ENCODE measurements around the gene SCN2B. TPM values are rescaled to one million over a fixed set of nuclear protein-coding genes. Genes with fewer than 3 reads are reported as not detected.

The SCN2B gene
- 0.33 TPM in 1 of 2 replicates, not detected in the other for total RNA-seq (ENCODE audit: low replicate concordance)

DNA sequence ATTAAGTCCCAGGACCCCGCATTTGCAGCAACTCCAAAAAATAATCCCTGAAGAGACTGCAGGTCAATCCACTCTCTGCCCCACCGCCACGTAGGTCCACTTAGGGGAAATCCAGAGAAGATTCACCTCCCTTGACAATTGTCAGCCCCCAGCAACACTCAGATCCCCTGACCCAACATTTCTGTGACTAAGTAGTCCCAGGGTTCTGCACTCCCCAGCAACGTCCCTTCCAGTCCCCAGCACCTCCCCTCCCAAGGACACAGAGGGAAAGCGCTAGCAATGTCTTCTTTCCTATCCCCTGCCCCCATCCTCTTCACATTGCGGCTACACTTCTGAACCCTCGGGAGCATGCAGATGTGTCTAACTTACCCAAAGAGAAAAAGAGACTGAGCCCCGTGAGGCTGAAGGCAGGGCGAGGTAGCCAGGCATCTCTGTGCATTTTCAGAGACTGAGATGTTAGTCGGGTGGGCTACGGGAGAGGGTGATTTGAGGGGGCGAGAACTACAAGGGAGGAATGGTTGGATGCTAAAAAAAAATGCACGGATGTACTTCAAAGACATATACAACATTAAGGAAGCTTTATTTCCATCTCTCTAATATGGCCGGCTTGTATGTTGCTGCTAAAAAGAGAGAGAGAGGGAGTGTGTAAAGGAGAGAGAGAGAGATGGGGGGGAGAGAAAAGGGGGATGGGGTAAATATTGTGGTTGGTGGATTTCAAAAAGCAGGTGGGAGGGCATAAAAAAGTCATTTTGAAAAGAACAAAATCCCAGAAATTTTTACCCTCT lies at the start of gene SCN2B:
Gene SCN2B (minus strand): TSS at position 647 of the 785 bp plus-strand sequence. CDS start 208 bp downstream, at position 439.
- TF ChIP-seq, protein P1, sequence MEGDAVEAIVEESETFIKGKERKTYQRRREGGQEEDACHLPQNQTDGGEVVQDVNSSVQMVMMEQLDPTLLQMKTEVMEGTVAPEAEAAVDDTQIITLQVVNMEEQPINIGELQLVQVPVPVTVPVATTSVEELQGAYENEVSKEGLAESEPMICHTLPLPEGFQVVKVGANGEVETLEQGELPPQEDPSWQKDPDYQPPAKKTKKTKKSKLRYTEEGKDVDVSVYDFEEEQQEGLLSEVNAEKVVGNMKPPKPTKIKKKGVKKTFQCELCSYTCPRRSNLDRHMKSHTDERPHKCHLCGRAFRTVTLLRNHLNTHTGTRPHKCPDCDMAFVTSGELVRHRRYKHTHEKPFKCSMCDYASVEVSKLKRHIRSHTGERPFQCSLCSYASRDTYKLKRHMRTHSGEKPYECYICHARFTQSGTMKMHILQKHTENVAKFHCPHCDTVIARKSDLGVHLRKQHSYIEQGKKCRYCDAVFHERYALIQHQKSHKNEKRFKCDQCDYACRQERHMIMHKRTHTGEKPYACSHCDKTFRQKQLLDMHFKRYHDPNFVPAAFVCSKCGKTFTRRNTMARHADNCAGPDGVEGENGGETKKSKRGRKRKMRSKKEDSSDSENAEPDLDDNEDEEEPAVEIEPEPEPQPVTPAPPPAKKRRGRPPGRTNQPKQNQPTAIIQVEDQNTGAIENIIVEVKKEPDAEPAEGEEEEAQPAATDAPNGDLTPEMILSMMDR (IDR thresholded peaks at IDR 0.05; ENCODE audit: insufficient read depth, low read length) = no peak
- no peak within 1 kb of the TSS for H3K4me3 ChIP-seq (ENCODE audit: low read depth, low read length)
- no peak for DNase-seq (ENCODE audit: low read depth)

DNA sequence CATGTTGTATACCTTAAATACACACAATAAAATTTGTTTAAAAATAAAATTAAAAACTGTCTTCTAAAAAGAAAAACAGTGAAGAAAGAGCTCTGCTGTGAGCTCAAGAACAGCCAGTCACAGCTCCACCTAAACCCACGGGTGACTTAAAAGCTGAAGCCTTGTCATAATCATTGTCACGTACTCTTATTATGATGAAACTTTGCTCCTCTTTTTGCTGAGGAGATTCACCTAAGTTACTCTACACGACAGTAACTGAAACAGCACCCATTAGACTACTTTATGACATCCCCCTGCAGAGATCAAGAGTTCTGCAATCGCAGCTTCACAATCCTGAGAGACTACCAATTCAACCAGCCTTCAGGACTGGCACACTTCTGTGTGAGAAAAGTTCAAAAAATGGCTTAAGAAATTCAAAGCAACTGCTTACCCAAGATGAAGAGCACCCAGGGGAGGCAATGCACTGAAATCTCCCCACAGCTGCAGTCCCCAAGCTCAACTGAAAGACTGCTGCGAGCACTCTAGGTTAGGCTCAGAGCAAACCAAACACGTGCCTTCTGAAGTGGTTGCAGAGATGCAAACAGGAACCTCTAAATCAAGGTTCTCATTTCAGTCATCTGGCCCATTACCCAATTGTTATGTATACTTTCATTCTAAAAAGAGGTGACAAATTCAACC lies 48.2 kb upstream of the SCN2B start, which contains the start of gene JAML:
Gene JAML (minus strand): TSS at position 501 of the 678 bp plus-strand sequence. CDS start 10,145 bp downstream, outside the sequence.
- no peak within 1 kb of the TSS for H3K4me3 ChIP-seq (ENCODE audit: low read depth, low read length)
- no peak for DNase-seq (ENCODE audit: low read depth)
- TF ChIP-seq, protein P1 (IDR thresholded peaks at IDR 0.05; ENCODE audit: insufficient read depth, low read length) = no peak

DNA sequence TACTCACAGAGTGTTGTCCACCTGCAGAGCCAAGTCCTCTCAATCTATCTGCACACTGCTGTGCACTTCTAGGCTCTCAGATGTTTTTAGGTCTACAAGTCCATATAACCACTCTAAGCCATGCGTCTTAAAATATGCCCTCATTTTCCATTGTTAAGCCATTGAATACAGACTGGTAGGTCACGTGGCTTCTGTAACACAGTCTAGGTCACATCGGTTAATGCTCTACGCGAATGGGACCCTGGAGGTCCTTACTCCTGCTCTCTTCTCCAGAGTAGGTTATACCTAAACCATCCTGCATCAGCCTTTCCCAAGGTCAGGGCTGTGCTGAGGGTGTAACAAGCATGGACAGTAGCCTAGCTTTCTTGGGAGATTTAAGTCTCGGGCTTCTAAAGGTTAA lies 47.6 kb upstream of the SCN2B start:
- H3K4me3 ChIP-seq (ENCODE audit: low read depth, low read length) = no peak overlapping the region
- TF ChIP-seq, protein P1 (IDR thresholded peaks at IDR 0.05; ENCODE audit: insufficient read depth, low read length) = no peak
- DNase-seq (ENCODE audit: low read depth) = no peak

GRCh38 chr11:118223570-118223969 lies 47.1 kb upstream of the SCN2B start:
- no peak overlapping the region for H3K4me3 ChIP-seq (ENCODE audit: low read depth, low read length)
- DNase-seq (ENCODE audit: low read depth) = no peak
- TF ChIP-seq, protein P1 (IDR thresholded peaks at IDR 0.05; ENCODE audit: insufficient read depth, low read length) = no peak

GRCh38 chr11:118222437-118222836 lies 46.0 kb upstream of the SCN2B start:
- TF ChIP-seq, protein P1 (IDR thresholded peaks at IDR 0.05; ENCODE audit: insufficient read depth, low read length) = no peak
- no peak overlapping the region for H3K4me3 ChIP-seq (ENCODE audit: low read depth, low read length)
- DNase-seq (ENCODE audit: low read depth) = no peak

DNA sequence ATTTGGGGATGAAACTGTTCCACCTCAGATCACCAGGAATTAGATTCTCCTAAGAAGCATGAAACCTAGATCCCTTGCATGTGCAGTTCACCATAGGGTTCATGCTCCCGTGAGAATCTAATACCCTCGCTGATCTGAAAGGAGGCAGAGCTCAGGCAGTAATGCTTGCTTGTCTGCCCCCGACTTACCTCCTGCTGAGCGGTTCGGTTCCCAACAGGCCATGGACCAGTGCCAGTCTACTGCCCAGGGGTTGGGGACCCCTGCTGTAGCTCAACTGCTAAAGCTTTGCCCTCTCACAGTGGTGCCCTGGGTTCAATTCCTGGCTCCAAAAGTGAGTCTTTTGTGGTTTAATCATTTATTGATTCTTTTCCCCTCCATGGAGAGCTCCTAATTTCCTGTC lies 45.0 kb upstream of the SCN2B start:
- TF ChIP-seq, protein P1 (IDR thresholded peaks at IDR 0.05; ENCODE audit: insufficient read depth, low read length) = no peak
- DNase-seq (ENCODE audit: low read depth) = no peak
- no peak overlapping the region for H3K4me3 ChIP-seq (ENCODE audit: low read depth, low read length)

Data from fibroblast of the aortic adventitia (primary cell).